ENCODE measurements around the gene PABPN1. TPM values are rescaled to one million over a fixed set of nuclear protein-coding genes. Genes with fewer than 3 reads are reported as not detected.

Gene PABPN1
- total RNA-seq, 2 donors from 2014 or later = 293 TPM

GRCh38 chr14:23360496-23360895 lies 39.2 kb downstream of the PABPN1 start:
- Histone ChIP-seq H3K27ac (ENCODE audit: low read depth, low read length) (no peak overlapping the region), H3K4me3 (ENCODE audit: low read length) (no peak overlapping the region), H3K27me3 (ENCODE audit: control insufficient read depth, insufficient read depth, low read length, poor library complexity, severe bottlenecking) (no peaks in the 10 kb centered on the region), H3K9me3 (ENCODE audit: control insufficient read depth, low read length) (no peaks in the 10 kb centered on the region), H3K36me3 (ENCODE audit: control insufficient read depth, insufficient read depth, low read length) (peaks cover 57% of the 10 kb centered on the region), H3K4me1 (ENCODE audit: control insufficient read depth, insufficient read depth, low read length) (peaks cover 5% of the 10 kb centered on the region), H3K9ac (ENCODE audit: extremely low read depth, low read length, poor library complexity, severe bottlenecking) (no peak overlapping the region)
- TF ChIP-seq, protein P1, sequence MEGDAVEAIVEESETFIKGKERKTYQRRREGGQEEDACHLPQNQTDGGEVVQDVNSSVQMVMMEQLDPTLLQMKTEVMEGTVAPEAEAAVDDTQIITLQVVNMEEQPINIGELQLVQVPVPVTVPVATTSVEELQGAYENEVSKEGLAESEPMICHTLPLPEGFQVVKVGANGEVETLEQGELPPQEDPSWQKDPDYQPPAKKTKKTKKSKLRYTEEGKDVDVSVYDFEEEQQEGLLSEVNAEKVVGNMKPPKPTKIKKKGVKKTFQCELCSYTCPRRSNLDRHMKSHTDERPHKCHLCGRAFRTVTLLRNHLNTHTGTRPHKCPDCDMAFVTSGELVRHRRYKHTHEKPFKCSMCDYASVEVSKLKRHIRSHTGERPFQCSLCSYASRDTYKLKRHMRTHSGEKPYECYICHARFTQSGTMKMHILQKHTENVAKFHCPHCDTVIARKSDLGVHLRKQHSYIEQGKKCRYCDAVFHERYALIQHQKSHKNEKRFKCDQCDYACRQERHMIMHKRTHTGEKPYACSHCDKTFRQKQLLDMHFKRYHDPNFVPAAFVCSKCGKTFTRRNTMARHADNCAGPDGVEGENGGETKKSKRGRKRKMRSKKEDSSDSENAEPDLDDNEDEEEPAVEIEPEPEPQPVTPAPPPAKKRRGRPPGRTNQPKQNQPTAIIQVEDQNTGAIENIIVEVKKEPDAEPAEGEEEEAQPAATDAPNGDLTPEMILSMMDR (conservative IDR thresholded peaks at IDR 0.05) = peak; percentile 65
- H3K36me3 Mint-ChIP-seq (ENCODE audit: low read depth) = peaks cover 44% of the 10 kb centered on the region
- DNase-seq = peak; percentile 78
- no peak overlapping the region for H3K4me3 Mint-ChIP-seq
- no peaks in the 10 kb centered on the region for H3K27me3 Mint-ChIP-seq (ENCODE audit: insufficient read depth)
- no peaks in the 10 kb centered on the region for H3K9me3 Mint-ChIP-seq
- WGBS, 2 experiments (ENCODE audit: insufficient coverage in 1 of 2, insufficient read length in 1 of 2) = 85 to 86% methylated on average over 4 to 11 of the region's 11 CpGs
- H3K27ac Mint-ChIP-seq = no peak overlapping the region
- H3K4me1 Mint-ChIP-seq = peaks cover 29% of the 10 kb centered on the region

GRCh38 chr14:23361320-23361719 lies 40.1 kb downstream of the PABPN1 start:
- H3K4me3 Mint-ChIP-seq = no peak overlapping the region
- H3K27ac Mint-ChIP-seq = no peak overlapping the region
- Histone ChIP-seq H3K36me3 (ENCODE audit: control insufficient read depth, insufficient read depth, low read length) (peaks cover 56% of the 10 kb centered on the region), H3K27me3 (ENCODE audit: control insufficient read depth, insufficient read depth, low read length, poor library complexity, severe bottlenecking) (no peaks in the 10 kb centered on the region), H3K4me1 (ENCODE audit: control insufficient read depth, insufficient read depth, low read length) (peaks cover 5% of the 10 kb centered on the region), H3K4me3 (ENCODE audit: low read length) (peak overlapping the region; percentile 36), H3K9ac (ENCODE audit: extremely low read depth, low read length, poor library complexity, severe bottlenecking) (no peak overlapping the region), H3K27ac (ENCODE audit: low read depth, low read length) (no peak overlapping the region), H3K9me3 (ENCODE audit: control insufficient read depth, low read length) (no peaks in the 10 kb centered on the region)
- H3K9me3 Mint-ChIP-seq = no peaks in the 10 kb centered on the region
- peaks cover 29% of the 10 kb centered on the region for H3K4me1 Mint-ChIP-seq
- TF ChIP-seq, protein P1 (conservative IDR thresholded peaks at IDR 0.05) = no peak
- H3K27me3 Mint-ChIP-seq (ENCODE audit: insufficient read depth) = no peaks in the 10 kb centered on the region
- DNase-seq = peak; percentile 8
- peaks cover 41% of the 10 kb centered on the region for H3K36me3 Mint-ChIP-seq (ENCODE audit: low read depth)

DNA sequence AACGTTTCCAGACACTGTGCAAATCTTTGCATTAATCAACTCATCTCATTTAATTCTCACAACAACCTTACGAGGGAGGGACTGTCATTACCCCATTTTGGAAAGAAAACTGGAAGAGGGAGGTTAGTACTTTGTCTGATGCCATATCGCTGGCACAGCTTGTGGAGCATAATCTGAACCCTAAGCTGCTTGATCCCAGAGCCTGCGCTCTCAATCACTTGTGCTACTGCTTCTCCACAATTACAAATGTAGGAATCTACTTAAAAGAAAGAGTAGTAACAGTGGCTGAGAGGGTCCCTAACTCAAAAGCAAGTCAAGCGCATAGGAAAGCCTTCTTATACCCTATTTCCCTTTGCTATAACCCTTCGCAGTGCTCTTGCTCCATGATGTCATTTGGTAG lies 40.5 kb downstream of the PABPN1 start:
- H3K27ac ChIP-seq (ENCODE audit: low read depth, low read length) = no peak overlapping the region
- WGBS, 2 experiments (ENCODE audit: insufficient coverage in 1 of 2, insufficient read length in 1 of 2) = 95% methylated on average over 5 to 6 of the region's 6 CpGs
- H3K4me3 Mint-ChIP-seq = no peak overlapping the region
- peaks cover 41% of the 10 kb centered on the region for H3K36me3 Mint-ChIP-seq (ENCODE audit: low read depth)
- H3K4me1 Mint-ChIP-seq = peaks cover 31% of the 10 kb centered on the region
- no peaks in the 10 kb centered on the region for H3K27me3 ChIP-seq (ENCODE audit: control insufficient read depth, insufficient read depth, low read length, poor library complexity, severe bottlenecking)
- no peak overlapping the region for H3K27ac Mint-ChIP-seq
- peak overlapping the region; percentile 36 for H3K4me3 ChIP-seq (ENCODE audit: low read length)
- no peak for DNase-seq
- H3K4me1 ChIP-seq (ENCODE audit: control insufficient read depth, insufficient read depth, low read length) = peaks cover 5% of the 10 kb centered on the region
- no peaks in the 10 kb centered on the region for H3K9me3 ChIP-seq (ENCODE audit: control insufficient read depth, low read length)
- no peak overlapping the region for H3K9ac ChIP-seq (ENCODE audit: extremely low read depth, low read length, poor library complexity, severe bottlenecking)
- no peaks in the 10 kb centered on the region for H3K9me3 Mint-ChIP-seq
- peaks cover 52% of the 10 kb centered on the region for H3K36me3 ChIP-seq (ENCODE audit: control insufficient read depth, insufficient read depth, low read length)
- TF ChIP-seq, protein P1 (conservative IDR thresholded peaks at IDR 0.05) = no peak
- no peaks in the 10 kb centered on the region for H3K27me3 Mint-ChIP-seq (ENCODE audit: insufficient read depth)
